Panc1 (cell line): ENCODE data around the gene TENM3.

Source experiments
- TF ChIP-seq, protein P1 (sequence below), 2 experiments: IDR thresholded peaks; 2 replicates each; pipeline ENCODE4 v1.6.1; 2011 to 2012; ENCODE audit warnings: low read depth in 2 of 2, control low read depth in 1 of 2, low read length in 1 of 2, mild to moderate bottlenecking in 1 of 2, moderate library complexity in 1 of 2; ENCODE audit not compliant: insufficient read depth in 1 of 2
- TF ChIP-seq, protein P2 (sequence below): fragments of 450-650 bp; IDR thresholded peaks from 2 replicates; pipeline ENCODE4 v1.5.1; 2017; ENCODE audit warnings: mild to moderate bottlenecking

DNA sequence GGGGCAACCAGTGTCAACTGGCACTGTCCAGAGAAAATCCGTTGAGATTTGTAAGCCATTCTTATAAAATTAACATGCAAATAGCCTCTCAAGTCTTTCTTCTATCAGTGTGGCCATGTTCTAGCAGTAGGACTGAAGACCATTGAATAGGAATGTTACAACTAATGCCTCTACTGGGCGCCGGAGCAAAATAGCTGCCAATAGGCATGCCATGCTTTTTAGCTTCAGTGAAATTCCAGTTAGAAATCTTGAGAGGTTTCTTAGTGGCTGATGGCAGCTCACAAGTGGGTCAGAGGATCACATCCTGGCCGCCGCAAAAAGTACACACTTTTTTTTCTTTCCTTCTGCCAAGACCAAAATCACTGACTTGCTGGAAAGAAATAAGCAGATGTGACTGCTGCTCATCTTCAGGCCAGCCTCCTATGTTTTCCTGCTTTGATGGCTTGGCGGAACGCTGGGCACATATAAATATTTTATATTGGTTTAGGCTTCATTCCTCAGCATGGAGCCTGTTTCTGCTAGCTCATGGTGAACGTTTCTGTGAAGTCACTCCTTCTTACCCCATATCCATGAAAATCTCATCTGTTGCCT, 293.1 kb downstream of the TENM3 start:
- TF ChIP-seq, protein P1, sequence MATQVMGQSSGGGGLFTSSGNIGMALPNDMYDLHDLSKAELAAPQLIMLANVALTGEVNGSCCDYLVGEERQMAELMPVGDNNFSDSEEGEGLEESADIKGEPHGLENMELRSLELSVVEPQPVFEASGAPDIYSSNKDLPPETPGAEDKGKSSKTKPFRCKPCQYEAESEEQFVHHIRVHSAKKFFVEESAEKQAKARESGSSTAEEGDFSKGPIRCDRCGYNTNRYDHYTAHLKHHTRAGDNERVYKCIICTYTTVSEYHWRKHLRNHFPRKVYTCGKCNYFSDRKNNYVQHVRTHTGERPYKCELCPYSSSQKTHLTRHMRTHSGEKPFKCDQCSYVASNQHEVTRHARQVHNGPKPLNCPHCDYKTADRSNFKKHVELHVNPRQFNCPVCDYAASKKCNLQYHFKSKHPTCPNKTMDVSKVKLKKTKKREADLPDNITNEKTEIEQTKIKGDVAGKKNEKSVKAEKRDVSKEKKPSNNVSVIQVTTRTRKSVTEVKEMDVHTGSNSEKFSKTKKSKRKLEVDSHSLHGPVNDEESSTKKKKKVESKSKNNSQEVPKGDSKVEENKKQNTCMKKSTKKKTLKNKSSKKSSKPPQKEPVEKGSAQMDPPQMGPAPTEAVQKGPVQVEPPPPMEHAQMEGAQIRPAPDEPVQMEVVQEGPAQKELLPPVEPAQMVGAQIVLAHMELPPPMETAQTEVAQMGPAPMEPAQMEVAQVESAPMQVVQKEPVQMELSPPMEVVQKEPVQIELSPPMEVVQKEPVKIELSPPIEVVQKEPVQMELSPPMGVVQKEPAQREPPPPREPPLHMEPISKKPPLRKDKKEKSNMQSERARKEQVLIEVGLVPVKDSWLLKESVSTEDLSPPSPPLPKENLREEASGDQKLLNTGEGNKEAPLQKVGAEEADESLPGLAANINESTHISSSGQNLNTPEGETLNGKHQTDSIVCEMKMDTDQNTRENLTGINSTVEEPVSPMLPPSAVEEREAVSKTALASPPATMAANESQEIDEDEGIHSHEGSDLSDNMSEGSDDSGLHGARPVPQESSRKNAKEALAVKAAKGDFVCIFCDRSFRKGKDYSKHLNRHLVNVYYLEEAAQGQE (IDR thresholded peaks at IDR 0.05; ENCODE audit: insufficient read depth in 1 of 2, low read depth in 2 of 2, low read length in 1 of 2) = no peak
- TF ChIP-seq, protein P2, sequence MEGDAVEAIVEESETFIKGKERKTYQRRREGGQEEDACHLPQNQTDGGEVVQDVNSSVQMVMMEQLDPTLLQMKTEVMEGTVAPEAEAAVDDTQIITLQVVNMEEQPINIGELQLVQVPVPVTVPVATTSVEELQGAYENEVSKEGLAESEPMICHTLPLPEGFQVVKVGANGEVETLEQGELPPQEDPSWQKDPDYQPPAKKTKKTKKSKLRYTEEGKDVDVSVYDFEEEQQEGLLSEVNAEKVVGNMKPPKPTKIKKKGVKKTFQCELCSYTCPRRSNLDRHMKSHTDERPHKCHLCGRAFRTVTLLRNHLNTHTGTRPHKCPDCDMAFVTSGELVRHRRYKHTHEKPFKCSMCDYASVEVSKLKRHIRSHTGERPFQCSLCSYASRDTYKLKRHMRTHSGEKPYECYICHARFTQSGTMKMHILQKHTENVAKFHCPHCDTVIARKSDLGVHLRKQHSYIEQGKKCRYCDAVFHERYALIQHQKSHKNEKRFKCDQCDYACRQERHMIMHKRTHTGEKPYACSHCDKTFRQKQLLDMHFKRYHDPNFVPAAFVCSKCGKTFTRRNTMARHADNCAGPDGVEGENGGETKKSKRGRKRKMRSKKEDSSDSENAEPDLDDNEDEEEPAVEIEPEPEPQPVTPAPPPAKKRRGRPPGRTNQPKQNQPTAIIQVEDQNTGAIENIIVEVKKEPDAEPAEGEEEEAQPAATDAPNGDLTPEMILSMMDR = no peak
